GM21786 (cell line): Measurements from ENCODE around the gene RBM23.

ENCODE experiments used
- ATAC-seq: cut with Tn5 transposase; IDR thresholded peaks from one replicate; pipeline ENCODE4 v1.9.1; 2021; ENCODE audit not compliant: unreplicated experiment

The RBM23 gene

GRCh38 chr14:22887260-22887989 is 31.5 kb downstream of the RBM23 start:
- ATAC-seq, result peak; percentile 41

- peak; percentile 46 for ATAC-seq
Measured at GRCh38 chr14:22886500-22887259, 32.3 kb downstream of the RBM23 start.

DNA sequence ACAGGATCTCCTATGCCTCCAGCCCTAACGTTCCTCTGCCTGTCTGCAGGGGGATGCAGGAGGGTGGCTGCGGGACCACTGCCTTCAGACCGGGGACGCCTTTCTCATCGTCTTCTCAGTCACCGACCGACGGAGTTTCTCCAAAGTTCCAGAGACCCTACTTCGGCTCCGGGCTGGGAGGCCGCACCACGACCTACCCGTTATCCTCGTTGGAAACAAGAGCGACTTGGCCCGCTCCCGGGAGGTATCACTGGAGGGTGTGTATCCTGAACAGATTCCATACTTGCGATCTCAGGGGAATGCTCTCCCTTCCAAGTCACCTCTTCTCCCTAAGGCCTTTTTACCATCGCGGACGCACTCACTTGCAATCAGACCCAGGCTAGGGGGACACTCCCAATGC is 33.0 kb downstream of the RBM23 start:
- no peak for ATAC-seq

DNA sequence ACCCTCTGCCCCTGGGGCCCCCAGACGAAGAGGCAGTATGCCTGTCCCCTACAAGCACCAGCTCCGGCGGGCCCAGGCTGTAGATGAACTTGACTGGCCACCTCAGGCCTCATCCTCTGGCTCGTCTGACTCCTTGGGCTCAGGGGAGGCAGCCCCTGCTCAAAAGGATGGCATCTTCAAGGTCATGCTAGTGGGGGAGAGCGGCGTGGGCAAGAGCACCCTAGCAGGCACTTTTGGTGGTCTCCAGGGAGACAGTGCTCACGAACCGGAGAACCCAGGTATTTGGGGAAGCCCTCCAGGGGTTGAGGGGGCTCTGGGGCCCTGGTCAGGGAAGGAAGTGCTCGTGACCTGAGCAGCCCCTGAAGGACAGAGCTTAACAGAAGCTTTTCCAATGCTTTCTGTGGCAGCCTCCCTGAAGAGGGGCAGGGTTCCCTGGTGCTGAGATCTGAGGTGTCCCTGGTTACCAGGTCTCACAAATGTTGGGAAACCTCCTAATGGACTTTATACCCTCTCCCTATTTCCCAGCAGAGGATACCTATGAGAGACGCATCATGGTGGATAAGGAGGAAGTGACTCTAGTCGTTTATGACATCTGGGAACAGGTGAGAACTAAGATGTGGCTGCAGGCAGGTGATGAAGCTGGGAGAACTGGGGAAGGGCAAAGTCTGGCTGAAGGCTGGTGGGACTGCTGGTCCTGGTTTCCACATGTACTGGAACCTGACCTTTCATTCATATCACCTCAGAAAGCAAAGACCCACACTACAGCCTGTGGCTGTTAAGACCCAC is 34.0 kb downstream of the RBM23 start:
- no peak for ATAC-seq

- no peak for ATAC-seq
Measured at GRCh38 chr14:22884076-22884737, 34.7 kb downstream of the RBM23 start.

- no peak for ATAC-seq
Measured at GRCh38 chr14:22883173-22883976, 35.6 kb downstream of the RBM23 start, which contains the start of gene REM2. Gene REM2, plus strand, starts transcription at chr14:22883222. Its CDS starts 66 bp downstream, at chr14:22883288.

GRCh38 chr14:22882529-22883172 is 36.3 kb downstream of the RBM23 start:
- no peak for ATAC-seq

DNA sequence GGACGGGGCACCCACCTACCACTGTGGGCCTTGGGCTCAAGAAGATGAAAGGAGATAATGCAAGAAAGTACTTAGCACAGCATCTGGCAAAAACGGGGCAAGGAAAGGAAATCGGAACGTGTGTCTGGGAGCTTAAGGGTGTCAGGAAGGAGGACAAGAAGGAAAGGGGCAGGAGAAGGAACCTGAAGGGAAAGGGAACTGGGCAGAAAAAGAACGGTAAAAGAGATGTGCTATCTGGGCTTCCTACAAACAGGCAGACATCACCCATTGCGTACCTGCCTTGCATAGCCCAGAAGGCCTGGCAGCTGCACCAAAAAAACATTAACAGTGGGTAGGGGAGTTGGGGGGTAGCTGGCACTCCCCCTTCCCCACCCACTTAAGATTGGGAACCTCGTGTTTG is 36.9 kb downstream of the RBM23 start:
- no peak for ATAC-seq

- ATAC-seq, result no peak
Measured at GRCh38 chr14:22878271-22879246, 40.4 kb downstream of the RBM23 start.

DNA sequence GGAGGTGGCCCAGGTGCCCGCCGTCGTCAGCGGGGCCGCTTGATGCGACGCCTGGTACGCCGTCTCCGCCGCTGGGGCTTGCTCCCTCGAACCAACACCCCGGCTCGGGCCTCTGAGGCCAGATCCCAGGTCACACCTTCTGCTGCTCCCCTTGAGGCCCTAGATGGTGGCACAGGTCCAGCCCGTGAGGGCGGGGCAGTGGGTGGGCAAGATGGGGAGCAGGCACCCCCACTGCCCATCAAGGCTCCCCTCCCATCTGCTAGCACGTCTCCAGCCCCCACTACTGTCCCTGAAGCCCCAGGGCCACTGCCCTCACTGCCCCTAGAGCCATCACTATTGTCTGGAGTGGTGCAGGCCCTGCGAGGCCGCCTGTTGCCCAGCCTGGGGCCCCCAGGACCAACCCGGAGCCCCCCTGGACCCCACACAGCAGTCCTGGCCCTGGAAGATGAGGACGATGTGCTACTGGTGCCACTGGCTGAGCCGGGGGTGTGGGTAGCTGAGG is 41.9 kb downstream of the RBM23 start:
- ATAC-seq, result no peak

- ATAC-seq, result no peak
Measured at GRCh38 chr14:22875748-22876319, 43.1 kb downstream of the RBM23 start.

DNA sequence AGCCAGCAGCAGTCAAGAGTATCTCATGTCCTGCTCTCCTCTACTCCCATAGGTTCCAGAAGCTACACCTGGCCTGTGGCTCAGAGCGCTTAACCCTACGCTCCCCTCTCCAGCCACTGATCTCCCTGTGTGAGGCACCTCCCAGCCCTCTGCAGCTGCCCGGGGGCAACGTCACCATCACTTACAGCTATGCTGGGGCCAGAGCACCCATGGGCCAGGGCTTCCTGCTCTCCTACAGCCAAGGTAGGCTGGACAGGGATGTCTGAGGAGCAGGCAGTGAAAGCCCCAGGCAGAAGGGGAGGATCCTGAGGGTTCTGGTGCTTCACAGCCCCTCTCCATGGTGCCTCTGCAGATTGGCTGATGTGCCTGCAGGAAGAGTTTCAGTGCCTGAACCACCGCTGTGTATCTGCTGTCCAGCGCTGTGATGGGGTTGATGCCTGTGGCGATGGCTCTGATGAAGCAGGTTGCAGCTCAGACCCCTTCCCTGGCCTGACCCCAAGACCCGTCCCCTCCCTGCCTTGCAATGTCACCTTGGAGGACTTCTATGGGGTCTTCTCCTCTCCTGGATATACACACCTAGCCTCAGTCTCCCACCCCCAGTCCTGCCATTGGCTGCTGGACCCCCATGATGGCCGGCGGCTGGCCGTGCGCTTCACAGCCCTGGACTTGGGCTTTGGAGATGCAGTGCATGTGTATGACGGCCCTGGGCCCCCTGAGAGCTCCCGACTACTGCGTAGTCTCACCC is 43.8 kb downstream of the RBM23 start:
- no peak for ATAC-seq

- no peak for ATAC-seq
Measured at GRCh38 chr14:22872833-22873520, 46.0 kb downstream of the RBM23 start.

- ATAC-seq, result peak; percentile 20
Measured at GRCh38 chr14:22872033-22872832, 46.7 kb downstream of the RBM23 start.

GRCh38 chr14:22871224-22872032 is 47.5 kb downstream of the RBM23 start, which contains the start of gene LRP10:
Gene LRP10, plus strand, starts transcription at chr14:22871740. Its CDS starts 564 bp downstream, at chr14:22872304.
- ATAC-seq, result peak; percentile 74
